GM12875 (cell line): ENCODE data around the gene ZBTB7C.

Source experiments
- H3K4me3 ChIP-seq: one replicate; pipeline ENCODE4 v1.5.1; 2011; ENCODE audit warnings: low read depth, low read length, control low read depth
- TF ChIP-seq, protein P1 (sequence below): IDR thresholded peaks from 2 replicates; pipeline ENCODE4 v1.5.1; 2011; ENCODE audit warnings: low read depth, mild to moderate bottlenecking, control low read depth, inconsistent platforms, low read length, moderate library complexity, borderline replicate concordance; ENCODE audit not compliant: insufficient read depth

Gene ZBTB7C

DNA sequence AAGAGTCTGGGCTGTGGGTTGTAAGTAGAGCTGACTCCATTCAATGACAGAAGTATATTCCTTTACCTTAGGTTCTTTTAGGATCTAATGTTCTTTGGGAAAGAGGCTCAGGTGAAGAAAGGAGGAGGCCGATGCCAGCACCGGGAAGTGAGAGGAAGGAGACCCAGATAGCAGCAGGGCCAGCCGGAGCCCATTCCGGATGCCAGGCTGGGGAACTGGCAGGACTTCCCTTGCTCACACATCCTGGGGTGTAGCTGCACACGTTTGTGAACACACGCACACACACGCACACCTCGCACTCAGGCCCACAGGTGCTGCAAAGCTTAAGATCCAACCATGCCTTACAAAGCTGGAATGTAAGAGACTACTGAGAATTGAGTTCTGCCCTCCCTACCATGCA, 383.0 kb downstream of the ZBTB7C start:
- TF ChIP-seq, protein P1, sequence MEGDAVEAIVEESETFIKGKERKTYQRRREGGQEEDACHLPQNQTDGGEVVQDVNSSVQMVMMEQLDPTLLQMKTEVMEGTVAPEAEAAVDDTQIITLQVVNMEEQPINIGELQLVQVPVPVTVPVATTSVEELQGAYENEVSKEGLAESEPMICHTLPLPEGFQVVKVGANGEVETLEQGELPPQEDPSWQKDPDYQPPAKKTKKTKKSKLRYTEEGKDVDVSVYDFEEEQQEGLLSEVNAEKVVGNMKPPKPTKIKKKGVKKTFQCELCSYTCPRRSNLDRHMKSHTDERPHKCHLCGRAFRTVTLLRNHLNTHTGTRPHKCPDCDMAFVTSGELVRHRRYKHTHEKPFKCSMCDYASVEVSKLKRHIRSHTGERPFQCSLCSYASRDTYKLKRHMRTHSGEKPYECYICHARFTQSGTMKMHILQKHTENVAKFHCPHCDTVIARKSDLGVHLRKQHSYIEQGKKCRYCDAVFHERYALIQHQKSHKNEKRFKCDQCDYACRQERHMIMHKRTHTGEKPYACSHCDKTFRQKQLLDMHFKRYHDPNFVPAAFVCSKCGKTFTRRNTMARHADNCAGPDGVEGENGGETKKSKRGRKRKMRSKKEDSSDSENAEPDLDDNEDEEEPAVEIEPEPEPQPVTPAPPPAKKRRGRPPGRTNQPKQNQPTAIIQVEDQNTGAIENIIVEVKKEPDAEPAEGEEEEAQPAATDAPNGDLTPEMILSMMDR = no peak

DNA sequence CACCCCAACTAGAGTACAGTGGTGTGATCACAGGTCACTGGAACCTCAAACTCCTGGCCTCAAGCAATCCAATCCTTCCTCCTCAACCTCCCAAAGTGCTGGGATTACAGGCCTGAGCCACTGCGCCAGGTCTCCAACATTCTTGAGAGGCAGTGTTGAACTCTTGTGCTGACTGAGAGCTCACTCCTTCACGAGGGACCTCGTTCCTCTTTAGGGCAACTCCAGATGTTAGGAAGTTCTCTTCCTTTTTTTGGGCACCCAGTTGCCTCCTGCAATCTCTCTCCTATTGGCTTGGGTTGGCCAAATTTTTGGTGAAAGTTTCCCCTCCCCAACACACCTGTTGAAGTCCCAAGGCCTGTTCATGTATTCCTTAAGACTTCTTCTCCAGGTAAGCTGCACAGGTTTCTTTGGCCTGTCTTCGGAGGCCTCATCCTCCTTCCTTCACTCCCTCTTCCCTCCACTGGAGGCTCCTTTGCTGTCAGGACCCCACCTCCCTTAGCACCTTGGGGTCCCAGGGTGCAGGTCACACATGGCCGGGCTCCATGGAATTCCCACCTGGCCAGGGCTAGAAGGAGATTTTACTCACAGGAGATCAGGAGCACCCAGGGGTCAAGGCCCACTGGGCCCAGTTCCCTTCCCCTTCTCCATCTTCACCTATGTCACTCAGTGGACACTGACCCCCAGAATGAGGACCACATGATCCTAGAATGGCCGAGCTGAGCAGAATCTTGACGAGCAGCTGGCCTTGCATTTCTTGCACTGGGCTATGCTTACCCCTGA, 384.1 kb downstream of the ZBTB7C start:
- H3K4me3 ChIP-seq = no peak overlapping the region
- TF ChIP-seq, protein P1 = no peak

More for the DNA sequence above, 383.0 kb downstream of the ZBTB7C start:
- no peak overlapping the region for H3K4me3 ChIP-seq

DNA sequence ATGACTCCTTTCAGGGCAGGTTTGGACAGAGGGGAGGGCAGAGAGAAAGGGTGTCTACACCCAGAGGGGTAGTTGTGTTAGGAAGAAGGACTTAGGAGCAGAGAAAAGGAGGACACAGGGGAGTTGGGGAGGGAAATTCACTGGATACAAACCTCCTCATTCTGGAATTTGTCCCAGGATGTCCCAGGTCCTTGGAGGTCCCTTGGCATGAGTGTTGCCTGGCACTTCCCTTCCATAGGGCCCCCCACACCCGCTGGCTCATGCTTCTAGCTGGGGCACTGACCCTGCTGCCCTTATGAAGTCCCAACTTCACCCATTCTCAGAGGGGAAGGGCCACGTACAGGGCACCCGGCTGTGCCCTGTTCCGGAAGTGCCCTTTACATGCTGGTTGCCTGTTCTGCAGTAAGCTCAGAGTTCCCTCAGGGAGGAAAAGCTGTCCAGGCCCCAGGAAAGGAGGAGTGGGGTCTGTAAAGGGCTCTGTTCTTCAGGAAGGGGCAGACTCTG, 385.1 kb downstream of the ZBTB7C start:
- TF ChIP-seq, protein P1 = no peak
- H3K4me3 ChIP-seq = no peak overlapping the region

DNA sequence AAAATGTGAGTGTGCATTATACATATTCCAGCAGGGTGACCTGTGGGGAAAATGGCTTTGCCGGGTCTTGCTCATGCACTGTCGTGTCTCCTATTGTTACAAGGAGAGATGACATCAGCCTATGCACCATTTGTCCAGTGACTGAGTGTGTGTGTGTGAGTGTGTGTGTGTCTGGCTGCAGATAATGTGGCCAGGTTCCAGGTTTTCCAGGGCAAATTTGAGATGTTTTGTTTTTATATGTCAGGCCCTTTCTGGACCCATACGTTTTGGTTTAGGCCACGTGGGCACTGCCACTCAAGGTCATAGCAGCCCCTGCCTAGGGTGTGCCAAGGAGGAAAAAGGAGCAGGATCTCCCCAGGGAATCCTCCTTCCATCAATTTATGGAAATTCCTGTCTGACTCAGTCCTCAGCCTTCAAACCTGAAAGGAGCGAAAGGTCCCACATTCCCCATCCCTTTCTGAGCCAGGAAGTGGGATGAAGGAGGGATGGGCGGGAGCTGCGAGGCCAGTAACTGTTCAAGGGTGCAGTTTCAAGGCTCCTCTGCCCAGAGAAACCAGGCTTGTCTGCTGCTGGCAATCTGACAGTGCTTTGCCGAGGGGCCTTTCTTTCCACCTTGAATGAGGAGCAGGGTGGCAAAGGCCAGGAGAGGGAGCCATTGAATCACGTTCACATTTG, 385.7 kb downstream of the ZBTB7C start:
- no peak overlapping the region for H3K4me3 ChIP-seq

DNA sequence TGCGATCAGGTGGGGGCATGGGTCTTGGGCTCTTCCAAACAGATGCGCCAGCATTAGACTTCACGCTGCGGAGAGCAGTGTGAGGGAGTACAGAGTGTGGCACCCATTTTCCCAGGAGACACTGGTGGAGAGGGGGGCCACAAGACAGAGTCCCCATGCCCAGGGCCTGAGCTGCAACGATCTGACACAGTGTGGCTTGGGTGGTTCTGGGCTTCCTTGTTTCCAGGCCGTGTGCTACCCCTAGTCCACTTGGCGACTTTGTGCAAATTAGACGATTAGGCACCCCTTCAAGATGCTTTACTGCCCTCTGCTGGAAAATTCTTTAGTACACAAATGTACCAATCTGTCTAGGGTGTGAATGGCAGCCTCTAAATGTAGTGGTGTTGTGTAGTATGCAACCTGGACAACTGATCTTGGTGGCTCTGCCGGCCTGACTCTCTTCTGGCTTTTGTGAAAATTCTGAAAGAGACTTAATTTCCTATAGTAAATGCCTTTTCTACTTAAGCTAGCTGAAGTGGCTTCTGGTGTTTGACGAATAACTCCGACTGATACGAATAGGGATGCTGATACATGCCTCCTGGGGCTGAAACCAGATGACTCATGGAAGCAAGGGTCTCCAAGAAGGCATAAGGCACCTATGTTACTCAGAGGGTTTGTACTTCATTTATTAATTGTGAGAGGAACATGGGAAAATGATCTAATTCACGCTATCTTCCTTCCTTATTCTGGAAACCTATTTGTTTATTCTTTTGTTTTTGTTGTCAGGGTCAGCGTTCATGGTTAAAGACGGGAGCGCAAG, 386.5 kb downstream of the ZBTB7C start:
- TF ChIP-seq, protein P1 = peak; percentile 39; the same call in 1 of the 2 replicates
- no peak overlapping the region for H3K4me3 ChIP-seq

More for the DNA sequence above, 385.7 kb downstream of the ZBTB7C start:
- TF ChIP-seq, protein P1 = 0 out of 2 replicates have a peak, but pooled peaks have one; percentile 22

DNA sequence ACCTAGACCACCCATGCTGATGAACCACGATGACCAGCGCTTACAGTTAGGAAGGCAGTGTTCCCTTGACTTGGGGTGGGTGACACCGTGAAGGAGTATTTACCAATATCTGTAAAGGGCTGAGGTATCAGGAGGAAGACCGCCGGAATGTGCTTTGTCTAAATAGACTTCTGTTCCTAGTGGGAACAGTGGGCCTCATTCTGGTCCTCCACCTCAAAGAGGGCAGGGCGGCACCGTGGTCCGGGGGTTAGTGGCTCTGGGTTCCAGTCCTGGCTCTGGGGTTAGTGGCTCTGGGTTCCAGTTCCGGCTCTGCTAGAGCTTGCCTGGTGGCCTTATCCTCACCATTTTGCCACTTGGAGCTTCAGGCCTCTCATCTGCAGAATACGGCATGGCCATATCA, 387.2 kb downstream of the ZBTB7C start:
- TF ChIP-seq, protein P1 = no peak
- H3K4me3 ChIP-seq = no peak overlapping the region
